HL-60 (cell line): ENCODE measurements around the gene GFRA4.

Experiments
- CTCF ChIP-seq: IDR thresholded peaks from one replicate; pipeline ENCODE4 v1.5.1; 2011; ENCODE audit warnings: low read length, control low read depth, inconsistent platforms; ENCODE audit not compliant: insufficient read depth
- TF ChIP-seq, protein P1 (sequence below): IDR thresholded peaks from 2 replicates; pipeline ENCODE4 v1.6.1; 2012; ENCODE audit warnings: low read depth; ENCODE audit not compliant: insufficient replicate concordance

DNA sequence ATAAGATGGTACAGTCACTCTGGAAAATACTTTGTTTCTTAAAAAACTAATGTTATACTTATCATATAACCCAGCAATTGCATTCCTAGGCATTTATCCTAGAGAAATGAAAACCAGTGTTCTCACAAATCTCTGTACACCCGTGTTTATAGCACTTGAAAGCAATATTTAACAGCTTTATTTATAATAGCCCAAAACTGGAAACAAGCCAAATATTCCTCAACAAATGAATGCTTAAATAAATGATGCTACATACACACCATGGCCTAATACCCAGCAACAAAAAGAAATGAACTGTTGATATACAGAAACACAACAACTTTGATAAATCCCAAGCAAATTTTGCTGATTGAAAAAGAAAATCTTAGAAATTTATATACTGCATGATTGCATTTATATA, 51.3 kb downstream of the GFRA4 start:
- no peak for TF ChIP-seq CTCF
- TF ChIP-seq, protein P1, sequence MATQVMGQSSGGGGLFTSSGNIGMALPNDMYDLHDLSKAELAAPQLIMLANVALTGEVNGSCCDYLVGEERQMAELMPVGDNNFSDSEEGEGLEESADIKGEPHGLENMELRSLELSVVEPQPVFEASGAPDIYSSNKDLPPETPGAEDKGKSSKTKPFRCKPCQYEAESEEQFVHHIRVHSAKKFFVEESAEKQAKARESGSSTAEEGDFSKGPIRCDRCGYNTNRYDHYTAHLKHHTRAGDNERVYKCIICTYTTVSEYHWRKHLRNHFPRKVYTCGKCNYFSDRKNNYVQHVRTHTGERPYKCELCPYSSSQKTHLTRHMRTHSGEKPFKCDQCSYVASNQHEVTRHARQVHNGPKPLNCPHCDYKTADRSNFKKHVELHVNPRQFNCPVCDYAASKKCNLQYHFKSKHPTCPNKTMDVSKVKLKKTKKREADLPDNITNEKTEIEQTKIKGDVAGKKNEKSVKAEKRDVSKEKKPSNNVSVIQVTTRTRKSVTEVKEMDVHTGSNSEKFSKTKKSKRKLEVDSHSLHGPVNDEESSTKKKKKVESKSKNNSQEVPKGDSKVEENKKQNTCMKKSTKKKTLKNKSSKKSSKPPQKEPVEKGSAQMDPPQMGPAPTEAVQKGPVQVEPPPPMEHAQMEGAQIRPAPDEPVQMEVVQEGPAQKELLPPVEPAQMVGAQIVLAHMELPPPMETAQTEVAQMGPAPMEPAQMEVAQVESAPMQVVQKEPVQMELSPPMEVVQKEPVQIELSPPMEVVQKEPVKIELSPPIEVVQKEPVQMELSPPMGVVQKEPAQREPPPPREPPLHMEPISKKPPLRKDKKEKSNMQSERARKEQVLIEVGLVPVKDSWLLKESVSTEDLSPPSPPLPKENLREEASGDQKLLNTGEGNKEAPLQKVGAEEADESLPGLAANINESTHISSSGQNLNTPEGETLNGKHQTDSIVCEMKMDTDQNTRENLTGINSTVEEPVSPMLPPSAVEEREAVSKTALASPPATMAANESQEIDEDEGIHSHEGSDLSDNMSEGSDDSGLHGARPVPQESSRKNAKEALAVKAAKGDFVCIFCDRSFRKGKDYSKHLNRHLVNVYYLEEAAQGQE = no peak
